Osteoblast (primary cell): ENCODE data around the gene MIEF1. TPM values are rescaled to one million over a fixed set of nuclear protein-coding genes. Genes with fewer than 3 reads are reported as not detected.

Source experiments
- DNase-seq: peaks from one replicate; pipeline ENCODE4 v3.0.0; 2011; ENCODE audit warnings: low spot score, mixed read lengths; ENCODE audit not compliant: insufficient read length; ENCODE audit errors: missing footprints
- H2AFZ ChIP-seq: 2 replicates; pipeline ENCODE4 v1.6.0; 2011; ENCODE audit warnings: mild to moderate bottlenecking, low read length
- H3K27ac ChIP-seq: 2 replicates; pipeline ENCODE4 v1.5.1; 2011; ENCODE audit warnings: mild to moderate bottlenecking, low read depth, low read length, moderate library complexity
- H3K27me3 ChIP-seq: 2 replicates; pipeline ENCODE4 v1.6.0; 2012; ENCODE audit warnings: mild to moderate bottlenecking, control low read depth, inconsistent platforms, low read length, moderate library complexity; ENCODE audit not compliant: insufficient read depth
- H3K36me3 ChIP-seq: 2 replicates; pipeline ENCODE4 v1.5.1; 2011; ENCODE audit warnings: mild to moderate bottlenecking, low read length, control low read depth, moderate library complexity; ENCODE audit not compliant: insufficient read depth
- H3K4me1 ChIP-seq: 2 replicates; pipeline ENCODE4 v1.5.1; 2011; ENCODE audit warnings: mild to moderate bottlenecking, low read length, control low read depth, moderate library complexity; ENCODE audit not compliant: insufficient read depth
- H3K4me2 ChIP-seq: 2 replicates; pipeline ENCODE4 v1.6.0; 2011; ENCODE audit warnings: mild to moderate bottlenecking, low read length; ENCODE audit not compliant: insufficient read depth
- H3K4me3 ChIP-seq: fragments of 200-600 bp; sonication (generic); 3 replicates; pipeline ENCODE4 v1.5.1; 2012; ENCODE audit warnings: mild to moderate bottlenecking, low read length, inconsistent platforms; ENCODE audit not compliant: insufficient read depth
- H3K79me2 ChIP-seq: 2 replicates; pipeline ENCODE4 v1.6.0; 2012; ENCODE audit warnings: mild to moderate bottlenecking, low read length, control low read depth, inconsistent platforms; ENCODE audit not compliant: insufficient read depth
- H3K9me3 ChIP-seq: 2 replicates; pipeline ENCODE4 v1.5.1; 2011; ENCODE audit warnings: low read depth, low read length, control low read depth
- H4K20me1 ChIP-seq: 2 replicates; pipeline ENCODE4 v1.6.0; 2012; ENCODE audit warnings: mild to moderate bottlenecking, low read length, control low read depth; ENCODE audit not compliant: insufficient read depth
- CTCF ChIP-seq: IDR thresholded peaks from 2 replicates; pipeline ENCODE4 v1.5.1; 2011; ENCODE audit warnings: mild to moderate bottlenecking, low read depth, low read length, moderate library complexity; ENCODE audit errors: extremely low read depth
- total RNA-seq: library from RNA; depleted of rRNA; stranded (reverse); fragments of >200 nt; gene quantifications from 2 replicates; pipeline ENCODE4 v1.2.3, GENCODE V29; 2012

MIEF1 gene
- total RNA-seq, 1 donor, result 23.5 TPM

GRCh38 chr22:39486951-39487825 is 14.9 kb upstream of the MIEF1 start:
- Histone ChIP-seq H3K4me1 (no peaks in the 10 kb centered on the region), H3K27ac (no peak overlapping the region), H3K9me3 (no peaks in the 10 kb centered on the region), H2AFZ (no peak overlapping the region), H3K27me3 (no peaks in the 10 kb centered on the region), H3K79me2 (no peaks in the 10 kb centered on the region), H4K20me1 (no peaks in the 10 kb centered on the region), H3K4me2 (no peak overlapping the region), H3K36me3 (no peaks in the 10 kb centered on the region), H3K4me3 (no peak overlapping the region)
- peak; percentile 72 for DNase-seq
- TF ChIP-seq CTCF, result no peak

- H3K4me1 ChIP-seq, result no peaks in the 10 kb centered on the region
- no peaks in the 10 kb centered on the region for H3K79me2 ChIP-seq
- H3K36me3 ChIP-seq, result no peaks in the 10 kb centered on the region
- no peaks in the 10 kb centered on the region for H4K20me1 ChIP-seq
- no peaks in the 10 kb centered on the region for H3K9me3 ChIP-seq
- no peak overlapping the region for H3K27ac ChIP-seq
- TF ChIP-seq CTCF, result no peak
- H3K4me3 ChIP-seq, result no peak overlapping the region
- no peaks in the 10 kb centered on the region for H3K27me3 ChIP-seq
- H3K4me2 ChIP-seq, result no peak overlapping the region
- peak; percentile 58 for DNase-seq
- no peak overlapping the region for H2AFZ ChIP-seq
Observed at GRCh38 chr22:39487826-39488520, 14.1 kb upstream of the MIEF1 start.

GRCh38 chr22:39488563-39489083 is 13.5 kb upstream of the MIEF1 start:
- TF ChIP-seq CTCF, result no peak

More at GRCh38 chr22:39488563-39489083, 13.5 kb upstream of the MIEF1 start:
- no peak overlapping the region for H3K27ac ChIP-seq
- H3K79me2 ChIP-seq, result no peaks in the 10 kb centered on the region
- H3K36me3 ChIP-seq, result no peaks in the 10 kb centered on the region
- peak; percentile 83 for DNase-seq
- H3K9me3 ChIP-seq, result no peaks in the 10 kb centered on the region
- H2AFZ ChIP-seq, result no peak overlapping the region
- peaks cover 3% of the 10 kb centered on the region for H3K4me1 ChIP-seq
- H3K4me2 ChIP-seq, result no peak overlapping the region
- H3K4me3 ChIP-seq, result no peak overlapping the region
- no peaks in the 10 kb centered on the region for H4K20me1 ChIP-seq
- H3K27me3 ChIP-seq, result no peaks in the 10 kb centered on the region
